ENCODE results near the gene ITIH1.
"Not testable (repeated sequence)": the region's sequence is repeated elsewhere in the genome, so short reads cannot be mapped to it uniquely, and the experiment has no call there.

The ITIH1 gene

DNA sequence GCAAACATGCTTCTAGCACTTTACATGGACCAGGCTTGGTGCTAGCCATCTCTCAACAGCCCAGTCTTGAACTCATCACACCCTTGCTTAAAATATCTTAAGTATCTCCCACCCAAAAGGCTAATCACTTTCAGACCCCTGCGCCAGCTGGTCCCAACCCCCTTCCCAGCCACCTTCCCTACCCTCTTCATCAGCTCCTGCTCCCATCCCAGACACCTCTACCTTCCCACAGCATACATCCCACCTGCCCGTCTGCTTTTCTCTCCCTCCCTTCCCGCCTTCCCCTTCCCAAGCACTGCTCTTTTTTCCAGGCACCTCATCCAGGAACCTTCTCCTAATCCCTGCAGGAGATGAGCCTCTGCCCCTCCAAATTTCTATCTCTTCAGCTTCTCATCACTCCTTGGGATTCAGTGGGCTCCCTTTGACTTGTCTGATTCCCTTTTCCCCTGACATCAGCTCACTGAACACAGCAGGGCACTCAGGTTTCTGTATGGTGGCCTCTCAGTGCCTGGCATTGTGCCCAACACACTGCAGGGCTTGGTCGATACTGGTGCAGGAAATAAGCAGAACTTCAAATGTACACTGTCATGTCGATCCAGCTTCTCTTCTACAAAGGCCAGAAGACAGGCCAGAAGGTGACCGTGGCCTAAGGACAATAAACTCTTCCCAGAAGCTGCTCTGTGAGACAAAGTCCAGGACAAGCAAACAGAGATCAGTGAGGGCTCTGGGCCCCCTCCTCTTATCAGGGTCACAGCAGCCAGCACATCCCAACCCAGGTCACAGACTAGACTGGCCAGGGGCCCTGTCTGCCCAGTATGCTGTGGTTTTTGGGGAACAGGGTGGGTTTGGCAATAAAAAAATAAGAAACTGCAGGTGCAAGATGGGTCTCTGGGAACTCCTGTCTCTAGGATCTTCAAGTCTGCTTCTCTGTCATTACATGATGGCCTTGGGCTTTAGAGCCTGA is 2.2 kb upstream of the ITIH1 start:
- no peak overlapping the region for H3K4me3 ChIP-seq (ENCODE audit: low read depth, low read length)
- TF ChIP-seq, protein P1, sequence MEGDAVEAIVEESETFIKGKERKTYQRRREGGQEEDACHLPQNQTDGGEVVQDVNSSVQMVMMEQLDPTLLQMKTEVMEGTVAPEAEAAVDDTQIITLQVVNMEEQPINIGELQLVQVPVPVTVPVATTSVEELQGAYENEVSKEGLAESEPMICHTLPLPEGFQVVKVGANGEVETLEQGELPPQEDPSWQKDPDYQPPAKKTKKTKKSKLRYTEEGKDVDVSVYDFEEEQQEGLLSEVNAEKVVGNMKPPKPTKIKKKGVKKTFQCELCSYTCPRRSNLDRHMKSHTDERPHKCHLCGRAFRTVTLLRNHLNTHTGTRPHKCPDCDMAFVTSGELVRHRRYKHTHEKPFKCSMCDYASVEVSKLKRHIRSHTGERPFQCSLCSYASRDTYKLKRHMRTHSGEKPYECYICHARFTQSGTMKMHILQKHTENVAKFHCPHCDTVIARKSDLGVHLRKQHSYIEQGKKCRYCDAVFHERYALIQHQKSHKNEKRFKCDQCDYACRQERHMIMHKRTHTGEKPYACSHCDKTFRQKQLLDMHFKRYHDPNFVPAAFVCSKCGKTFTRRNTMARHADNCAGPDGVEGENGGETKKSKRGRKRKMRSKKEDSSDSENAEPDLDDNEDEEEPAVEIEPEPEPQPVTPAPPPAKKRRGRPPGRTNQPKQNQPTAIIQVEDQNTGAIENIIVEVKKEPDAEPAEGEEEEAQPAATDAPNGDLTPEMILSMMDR (IDR thresholded peaks at IDR 0.05; ENCODE audit: control insufficient read depth, extremely low read depth, insufficient read depth), result no peak
- no peak for DNase-seq (ENCODE audit: low read depth)

GRCh38 chr3:52775877-52776276 is 1.5 kb upstream of the ITIH1 start:
- H3K4me3 ChIP-seq (ENCODE audit: low read depth, low read length), result no peak overlapping the region
- TF ChIP-seq, protein P1 (IDR thresholded peaks at IDR 0.05; ENCODE audit: control insufficient read depth, extremely low read depth, insufficient read depth), result no peak
- no peak for DNase-seq (ENCODE audit: low read depth)

- not testable (repeated sequence) for H3K4me3 ChIP-seq (ENCODE audit: low read depth, low read length); DNase-seq (ENCODE audit: low read depth)
These were observed 913 bp upstream of the ITIH1 start for GRCh38 chr3:52776486-52776885.

DNA sequence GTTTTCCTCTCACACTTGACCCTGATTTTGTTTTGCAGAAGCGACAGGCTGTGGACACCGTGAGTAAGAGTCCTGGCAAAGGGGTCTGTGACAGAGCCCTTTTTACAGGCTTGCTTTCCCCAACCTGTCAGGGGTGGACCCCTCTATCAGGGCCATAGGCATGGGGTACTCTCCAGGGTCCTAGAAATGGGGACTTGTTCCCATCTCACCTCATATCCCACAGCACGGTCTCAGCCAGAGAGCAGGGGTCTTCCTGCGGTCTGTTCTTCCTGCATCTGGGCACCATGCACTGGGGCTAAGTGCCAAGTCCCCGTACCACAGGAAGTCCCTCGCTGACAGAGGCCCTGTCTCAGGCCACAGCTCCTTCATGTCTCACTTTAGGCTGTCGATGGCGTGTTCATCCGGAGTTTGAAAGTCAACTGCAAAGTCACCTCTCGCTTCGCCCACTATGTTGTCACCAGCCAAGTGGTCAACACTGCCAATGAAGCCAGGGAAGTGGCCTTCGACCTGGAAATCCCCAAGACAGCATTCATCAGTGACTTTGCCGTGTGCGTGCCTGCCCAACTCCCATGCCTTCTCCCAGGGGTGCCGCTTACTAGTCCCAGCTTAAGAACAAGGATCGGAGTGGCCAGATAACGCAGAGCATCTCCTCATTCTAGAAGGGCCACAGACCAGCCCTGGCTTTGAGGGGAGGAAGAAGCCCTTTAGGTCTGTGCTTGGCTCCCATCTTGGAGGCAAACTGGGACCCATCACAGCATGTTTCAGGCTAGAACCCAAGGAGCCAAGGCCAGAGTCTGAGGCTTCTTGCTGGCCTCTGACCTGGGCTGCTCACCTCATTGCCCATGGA is 783 bp downstream of the ITIH1 start:
- TF ChIP-seq, protein P1 (IDR thresholded peaks at IDR 0.05; ENCODE audit: control insufficient read depth, extremely low read depth, insufficient read depth), result no peak
- H3K4me3 ChIP-seq (ENCODE audit: low read depth, low read length), result no peak overlapping the region
- DNase-seq (ENCODE audit: low read depth), result no peak

- TF ChIP-seq, protein P1 (IDR thresholded peaks at IDR 0.05; ENCODE audit: control insufficient read depth, extremely low read depth, insufficient read depth), result no peak
- no peak for DNase-seq (ENCODE audit: low read depth)
- H3K4me3 ChIP-seq (ENCODE audit: low read depth, low read length), result no peak overlapping the region
These were observed 1.8 kb downstream of the ITIH1 start for GRCh38 chr3:52779011-52779836.

GRCh38 chr3:52779837-52780585 is 2.6 kb downstream of the ITIH1 start:
- no peak for DNase-seq (ENCODE audit: low read depth)
- TF ChIP-seq, protein P1 (IDR thresholded peaks at IDR 0.05; ENCODE audit: control insufficient read depth, extremely low read depth, insufficient read depth), result no peak
- no peak overlapping the region for H3K4me3 ChIP-seq (ENCODE audit: low read depth, low read length)
